HFF-Myc (cell line): ENCODE measurements around the gene GRM7.

Source experiments
- DNase-seq: peaks from one replicate; pipeline ENCODE4 v3.0.0-alpha.2; 2011; ENCODE audit warnings: low read depth; ENCODE audit errors: extremely low read depth
- H3K4me3 ChIP-seq: replicated peaks from 2 replicates; pipeline ENCODE4 v1.5.1; 2011; ENCODE audit warnings: low read depth, mild to moderate bottlenecking, control low read depth, low read length
- TF ChIP-seq, protein P1 (sequence below): IDR thresholded peaks from 2 replicates; pipeline ENCODE4 v1.5.1; 2012; ENCODE audit warnings: mild to moderate bottlenecking, low read depth, low read length, control low read depth; ENCODE audit errors: missing control alignments

Gene GRM7

DNA sequence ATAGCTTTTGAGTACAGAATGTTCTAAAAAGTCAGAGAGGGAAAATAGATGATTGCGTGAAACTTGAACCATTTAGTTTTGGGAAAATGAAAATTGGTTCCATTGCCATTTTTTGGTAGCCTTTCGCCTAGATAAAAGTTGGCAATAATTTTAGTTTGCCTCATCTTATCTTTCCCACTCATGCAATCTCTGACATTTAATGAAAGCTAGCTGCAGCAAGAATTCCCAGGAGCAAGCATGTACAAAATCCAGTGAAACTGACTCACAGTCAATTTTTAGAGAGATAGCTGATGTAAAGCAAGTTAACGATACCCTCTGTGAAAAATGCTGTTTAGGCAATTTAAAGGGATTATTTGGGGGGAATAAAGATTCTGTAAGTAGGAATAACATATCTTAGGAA, 797.4 kb downstream of the GRM7 start:
- no peak overlapping the region for H3K4me3 ChIP-seq
- DNase-seq = no peak
- TF ChIP-seq, protein P1, sequence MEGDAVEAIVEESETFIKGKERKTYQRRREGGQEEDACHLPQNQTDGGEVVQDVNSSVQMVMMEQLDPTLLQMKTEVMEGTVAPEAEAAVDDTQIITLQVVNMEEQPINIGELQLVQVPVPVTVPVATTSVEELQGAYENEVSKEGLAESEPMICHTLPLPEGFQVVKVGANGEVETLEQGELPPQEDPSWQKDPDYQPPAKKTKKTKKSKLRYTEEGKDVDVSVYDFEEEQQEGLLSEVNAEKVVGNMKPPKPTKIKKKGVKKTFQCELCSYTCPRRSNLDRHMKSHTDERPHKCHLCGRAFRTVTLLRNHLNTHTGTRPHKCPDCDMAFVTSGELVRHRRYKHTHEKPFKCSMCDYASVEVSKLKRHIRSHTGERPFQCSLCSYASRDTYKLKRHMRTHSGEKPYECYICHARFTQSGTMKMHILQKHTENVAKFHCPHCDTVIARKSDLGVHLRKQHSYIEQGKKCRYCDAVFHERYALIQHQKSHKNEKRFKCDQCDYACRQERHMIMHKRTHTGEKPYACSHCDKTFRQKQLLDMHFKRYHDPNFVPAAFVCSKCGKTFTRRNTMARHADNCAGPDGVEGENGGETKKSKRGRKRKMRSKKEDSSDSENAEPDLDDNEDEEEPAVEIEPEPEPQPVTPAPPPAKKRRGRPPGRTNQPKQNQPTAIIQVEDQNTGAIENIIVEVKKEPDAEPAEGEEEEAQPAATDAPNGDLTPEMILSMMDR = no peak

DNA sequence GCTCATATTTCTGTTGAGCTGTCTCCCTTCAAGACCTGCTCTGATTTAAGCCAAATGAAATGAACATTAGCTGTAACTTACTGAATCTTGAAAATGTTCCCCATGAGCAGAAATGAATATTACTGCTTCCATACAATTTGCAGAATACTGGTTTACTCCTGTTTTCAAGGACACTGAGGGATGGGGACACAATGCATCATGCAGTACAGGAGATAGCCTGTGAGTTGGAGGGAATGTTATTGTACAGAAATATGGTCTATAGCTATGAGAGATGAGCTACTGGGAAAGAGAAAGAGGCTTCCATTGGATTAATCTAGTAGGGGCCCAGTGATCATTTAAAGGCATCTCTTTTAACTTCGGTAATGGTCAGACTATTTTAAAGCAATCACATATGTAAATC, 798.2 kb downstream of the GRM7 start:
- H3K4me3 ChIP-seq = no peak overlapping the region
- TF ChIP-seq, protein P1 = no peak
- DNase-seq = no peak

GRCh38 chr3:7663771-7664170, 802.9 kb downstream of the GRM7 start:
- no peak for DNase-seq
- H3K4me3 ChIP-seq = no peak overlapping the region
- TF ChIP-seq, protein P1 = no peak

- TF ChIP-seq, protein P1 = no peak
- no peak for DNase-seq
- no peak overlapping the region for H3K4me3 ChIP-seq
These were observed 806.9 kb downstream of the GRM7 start for GRCh38 chr3:7667774-7668173.

DNA sequence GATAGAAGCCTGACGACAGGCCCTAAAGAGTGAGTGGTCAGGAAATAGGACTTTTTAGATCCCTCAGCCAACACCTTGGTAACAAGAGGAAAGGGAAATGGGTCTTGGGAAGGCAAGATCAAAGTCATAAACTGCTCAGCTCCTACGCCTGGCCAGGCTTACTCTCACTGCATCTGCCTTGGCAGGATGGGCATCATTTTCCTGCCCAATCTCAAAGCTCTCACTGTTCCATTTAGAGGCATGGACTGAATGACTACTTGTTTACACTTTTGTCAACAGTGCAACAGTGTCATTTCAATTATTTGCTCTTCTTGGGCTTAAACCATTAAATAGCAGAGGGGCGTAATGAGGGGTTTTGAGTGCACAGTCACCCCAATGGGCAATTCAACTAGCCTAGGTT, 808.7 kb downstream of the GRM7 start:
- no peak for DNase-seq
- TF ChIP-seq, protein P1 = no peak
- no peak overlapping the region for H3K4me3 ChIP-seq

DNA sequence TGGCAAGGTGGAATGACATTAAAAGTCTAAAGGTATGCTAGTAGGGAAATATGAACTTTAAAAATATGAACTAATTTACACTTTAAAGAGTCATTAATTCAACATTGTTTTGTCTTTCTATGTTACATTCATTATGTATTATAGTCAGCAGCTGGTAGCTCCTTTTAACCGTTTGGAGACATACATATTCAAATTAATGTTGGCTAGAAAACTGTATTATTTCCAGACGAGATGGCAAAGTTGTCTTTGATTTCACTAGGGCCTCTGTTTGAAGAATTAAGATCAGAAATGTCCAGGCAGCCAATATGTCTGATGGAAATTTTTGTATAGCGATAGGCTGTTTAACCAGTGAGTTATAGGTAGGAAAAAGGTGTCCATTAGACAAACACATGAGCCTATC, 817.6 kb downstream of the GRM7 start:
- TF ChIP-seq, protein P1 = no peak
- H3K4me3 ChIP-seq = no peak overlapping the region
- no peak for DNase-seq

DNA sequence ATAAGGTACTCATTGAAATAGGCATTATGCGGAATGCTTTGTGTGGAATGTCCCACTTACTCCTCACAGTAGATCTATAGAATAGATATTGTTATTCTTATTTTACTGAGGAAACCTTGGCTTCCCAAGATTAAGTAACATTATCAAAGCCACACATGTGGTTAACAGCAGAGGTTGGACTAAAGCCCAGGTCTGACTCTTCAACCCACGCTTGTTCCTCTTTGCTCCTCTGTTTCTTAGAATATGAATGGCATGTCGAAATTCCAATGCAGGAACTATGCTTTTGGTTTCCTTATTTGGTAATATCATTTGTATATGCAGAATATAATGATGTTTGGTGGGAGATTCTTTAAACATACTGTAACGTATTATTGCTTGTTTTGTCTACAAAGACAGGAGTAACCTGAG, 821.9 kb downstream of the GRM7 start:
- DNase-seq = no peak
- H3K4me3 ChIP-seq = no peak overlapping the region
- TF ChIP-seq, protein P1 = no peak
